ENCODE results near the gene SLC25A51. TPM values are rescaled to one million over a fixed set of nuclear protein-coding genes. Genes with fewer than 3 reads are reported as not detected.

The SLC25A51 gene
- total RNA-seq, 4 donors from 2014 or later: 14.7 to 66.1 (median 44.4) TPM

DNA sequence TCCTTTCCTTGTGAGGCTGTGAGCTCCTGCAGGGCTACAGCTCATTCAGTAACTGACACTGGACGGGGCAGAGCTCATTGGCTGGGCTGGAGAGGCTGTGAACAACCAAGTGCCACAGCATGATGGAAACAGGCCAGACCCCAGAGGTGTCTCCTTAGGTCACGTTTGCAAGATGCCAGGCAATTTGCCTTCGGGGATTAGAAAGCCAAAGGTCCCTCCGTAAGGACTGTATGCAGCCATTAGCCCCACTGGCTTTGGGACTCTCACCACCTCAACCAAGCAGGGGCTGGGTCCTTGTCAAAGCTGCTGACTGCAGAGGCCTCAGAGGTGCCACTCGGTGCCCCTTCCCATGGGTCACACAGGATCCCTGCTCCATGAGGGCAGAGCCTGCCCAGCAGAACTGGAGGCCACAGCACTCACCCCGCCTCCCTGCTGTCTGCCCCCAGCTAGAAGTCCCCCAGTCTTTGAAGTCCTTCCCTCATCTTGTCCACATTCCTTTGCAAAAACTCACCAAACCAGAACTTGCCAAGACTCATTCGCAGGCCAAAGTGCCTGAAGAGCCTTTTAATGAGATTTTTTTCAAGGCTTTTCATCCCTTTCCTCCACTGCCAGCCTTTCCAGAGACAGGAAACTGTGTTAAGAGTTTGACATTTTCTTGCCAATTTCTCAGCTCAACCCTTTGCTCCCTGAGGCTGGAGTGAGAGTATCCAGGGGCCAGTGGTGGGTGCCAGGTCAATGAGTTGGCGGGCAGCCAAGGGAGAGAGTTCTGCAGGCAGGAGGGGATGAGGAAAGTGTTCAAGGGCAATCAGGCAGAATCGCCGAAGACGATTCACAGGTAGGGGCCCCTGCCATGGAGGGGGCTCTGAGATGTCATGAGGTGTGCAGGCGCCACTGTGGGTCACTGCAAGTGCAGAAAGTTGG, 39.7 kb upstream of the SLC25A51 start:
- no peaks in the 10 kb centered on the region for H3K36me3 ChIP-seq
- H3K9me3 ChIP-seq: no peaks in the 10 kb centered on the region
- peak; percentile 59 for DNase-seq
- intact Hi-C loops (cut with DNase I; ENCODE audit: low total_unique reads): no loop called here
- no peak overlapping the region for H3K4me3 ChIP-seq
- peaks cover 16% of the 10 kb centered on the region in 2 donors for H3K4me1 ChIP-seq
- H3K27me3 ChIP-seq: no peaks in the 10 kb centered on the region
- no peak for TF ChIP-seq CTCF (IDR thresholded peaks at IDR 0.05)
- no peak for TF ChIP-seq POLR2A (IDR thresholded peaks at IDR 0.05)
- peak overlapping the region; percentile 31 to 65 for H3K27ac ChIP-seq

DNA sequence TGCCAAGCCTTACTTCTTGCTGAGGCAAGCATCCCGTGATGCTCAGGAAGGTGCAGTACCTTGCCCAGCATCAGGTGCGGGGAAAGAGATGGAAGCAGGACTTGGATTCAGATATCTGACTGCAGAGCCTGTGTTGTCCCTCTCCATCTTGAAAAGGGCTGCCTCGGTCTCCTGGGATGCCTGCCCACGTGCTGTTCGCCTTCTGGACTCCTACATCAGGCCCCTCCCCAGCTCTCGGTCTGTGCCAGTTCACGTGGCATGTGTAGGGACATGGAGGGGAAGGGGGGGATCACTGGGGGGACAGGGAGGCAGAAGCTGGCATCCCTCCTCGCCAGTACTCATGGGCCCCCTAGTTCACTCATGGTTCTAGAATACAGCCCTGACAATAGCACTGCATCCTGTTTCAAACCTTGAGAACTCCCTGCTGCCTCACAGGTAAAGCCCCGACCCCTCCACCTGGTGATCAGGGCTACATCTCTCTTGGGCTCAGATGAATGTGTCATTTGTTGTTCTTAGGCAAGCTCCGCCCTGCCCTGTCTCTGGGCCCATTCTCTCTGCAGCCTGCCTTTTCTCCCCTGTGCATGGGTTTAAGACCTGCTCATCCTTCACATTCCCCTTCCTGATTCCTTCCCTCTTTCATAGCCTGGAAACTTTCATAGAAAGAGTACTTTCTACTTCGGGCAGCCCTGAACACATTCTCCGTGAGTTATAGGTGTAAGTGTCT, 38.9 kb upstream of the SLC25A51 start:
- intact Hi-C loops (cut with DNase I; ENCODE audit: low total_unique reads): no loop called here
- Histone ChIP-seq H3K27ac (no peak overlapping the region), H3K27me3 (no peaks in the 10 kb centered on the region), H3K4me1 (peaks cover 17 to 23% of the 10 kb centered on the region in 2 donors), H3K36me3 (no peaks in the 10 kb centered on the region), H3K9me3 (no peaks in the 10 kb centered on the region), H3K4me3 (no peak overlapping the region)
- TF ChIP-seq POLR2A (IDR thresholded peaks at IDR 0.05): no peak
- TF ChIP-seq CTCF (IDR thresholded peaks at IDR 0.05): no peak
- no peak for DNase-seq

DNA sequence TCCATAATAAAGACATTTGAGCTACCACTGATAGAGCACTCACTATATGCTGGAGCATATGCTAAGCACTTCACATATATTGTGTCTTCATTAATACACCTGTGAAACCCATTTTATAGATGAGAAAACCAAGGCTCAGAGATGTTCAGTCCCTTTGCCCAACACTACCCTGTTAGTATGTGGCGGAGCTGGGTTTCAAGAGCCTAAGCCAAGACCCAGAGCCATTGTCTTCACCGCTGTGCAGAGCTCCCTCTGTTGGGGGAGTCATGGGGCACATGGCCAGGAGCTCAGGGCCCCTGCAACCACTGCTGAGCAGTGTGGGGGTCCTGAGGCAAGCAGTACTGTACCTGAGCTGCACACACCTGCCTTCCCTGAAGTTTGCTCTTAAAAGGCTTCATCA, 37.3 kb upstream of the SLC25A51 start:
- no peaks in the 10 kb centered on the region for H3K9me3 ChIP-seq
- peaks cover 17 to 23% of the 10 kb centered on the region in 2 donors for H3K4me1 ChIP-seq
- no peaks in the 10 kb centered on the region for H3K36me3 ChIP-seq
- intact Hi-C loops (cut with DNase I; ENCODE audit: low total_unique reads): no loop called here
- no peak overlapping the region for H3K27ac ChIP-seq
- no peak overlapping the region for H3K4me3 ChIP-seq
- H3K27me3 ChIP-seq: no peaks in the 10 kb centered on the region
- no peak for DNase-seq
- TF ChIP-seq POLR2A (IDR thresholded peaks at IDR 0.05): no peak
- TF ChIP-seq CTCF (IDR thresholded peaks at IDR 0.05): no peak

DNA sequence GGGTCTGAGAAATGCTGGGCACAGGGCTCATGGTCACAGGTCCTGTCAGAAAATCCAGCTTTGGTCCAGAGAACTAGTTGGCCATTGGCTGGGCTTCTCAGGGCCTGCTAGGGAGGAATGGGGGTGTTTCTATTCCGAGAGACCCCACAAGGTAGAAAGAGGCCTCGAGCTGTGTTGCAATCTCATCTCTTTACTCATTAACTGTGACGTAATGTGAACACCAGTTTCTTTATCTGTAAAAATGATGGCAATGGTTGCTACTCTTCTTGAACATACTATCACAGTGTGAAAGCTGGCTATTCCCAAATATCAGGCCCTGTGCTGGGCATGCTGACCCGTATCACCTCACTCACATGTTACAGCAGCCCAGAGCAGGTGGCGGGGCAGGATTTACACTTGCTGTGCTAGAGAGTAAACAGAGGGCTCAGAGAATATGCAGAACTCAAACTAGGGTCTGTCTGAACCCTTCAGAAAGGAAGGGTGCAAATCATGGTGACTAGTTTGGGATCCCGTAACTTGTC, 35.7 kb upstream of the SLC25A51 start:
- TF ChIP-seq POLR2A (IDR thresholded peaks at IDR 0.05): no peak
- TF ChIP-seq CTCF (IDR thresholded peaks at IDR 0.05): no peak
- intact Hi-C loops (cut with DNase I; ENCODE audit: low total_unique reads): no loop called here
- Histone ChIP-seq H3K4me3 (no peak overlapping the region), H3K27ac (peak overlapping the region in 1 of 2 donors; percentile 60), H3K36me3 (no peaks in the 10 kb centered on the region), H3K27me3 (no peaks in the 10 kb centered on the region), H3K9me3 (no peaks in the 10 kb centered on the region), H3K4me1 (peaks cover 17 to 23% of the 10 kb centered on the region in 2 donors)
- DNase-seq: no peak
